HK-2 (cell line): Measurements from ENCODE around the gene ARHGAP9.
"Not testable (repeated sequence)": the region's sequence is repeated elsewhere in the genome, so short reads cannot be mapped to it uniquely, and the experiment has no call there.

ENCODE experiments used
- DNase-seq: peaks from one replicate; pipeline ENCODE4 v3.0.0-alpha.2; 2018; ENCODE audit not compliant: unreplicated experiment

The ARHGAP9 gene

GRCh38 chr12:57517718-57518117 lies 38.1 kb upstream of the ARHGAP9 start:
- not testable (repeated sequence) for DNase-seq

- DNase-seq: no peak
Observed at GRCh38 chr12:57517187-57517586, 37.5 kb upstream of the ARHGAP9 start.

GRCh38 chr12:57516617-57517153 lies 37.0 kb upstream of the ARHGAP9 start:
- no peak for DNase-seq

GRCh38 chr12:57515934-57516541 lies 36.4 kb upstream of the ARHGAP9 start:
- no peak for DNase-seq

GRCh38 chr12:57515408-57515933 lies 35.8 kb upstream of the ARHGAP9 start:
- DNase-seq: no peak

GRCh38 chr12:57514720-57515407 lies 35.2 kb upstream of the ARHGAP9 start:
- DNase-seq: no peak

GRCh38 chr12:57514246-57514645 lies 34.6 kb upstream of the ARHGAP9 start:
- not testable (repeated sequence) for DNase-seq

GRCh38 chr12:57513677-57514076 lies 34.0 kb upstream of the ARHGAP9 start:
- DNase-seq: not testable (repeated sequence)

- no peak for DNase-seq
Observed at GRCh38 chr12:57513266-57513665, 33.6 kb upstream of the ARHGAP9 start.

- DNase-seq: no peak
Observed at GRCh38 chr12:57512665-57513064, 33.0 kb upstream of the ARHGAP9 start.

GRCh38 chr12:57511588-57512325 lies 32.1 kb upstream of the ARHGAP9 start:
- no peak for DNase-seq

GRCh38 chr12:57511161-57511560 lies 31.5 kb upstream of the ARHGAP9 start:
- DNase-seq: no peak

GRCh38 chr12:57507796-57508195 lies 28.1 kb upstream of the ARHGAP9 start:
- DNase-seq: not testable (repeated sequence)

- not testable (repeated sequence) for DNase-seq
Observed at GRCh38 chr12:57506541-57506940, 26.9 kb upstream of the ARHGAP9 start.

GRCh38 chr12:57502311-57502969 lies 22.8 kb upstream of the ARHGAP9 start:
- DNase-seq: not testable (repeated sequence)

- DNase-seq: no peak
Observed at GRCh38 chr12:57500213-57500612, 20.5 kb upstream of the ARHGAP9 start.

GRCh38 chr12:57498571-57498970 lies 18.9 kb upstream of the ARHGAP9 start:
- no peak for DNase-seq

GRCh38 chr12:57498132-57498502 lies 18.5 kb upstream of the ARHGAP9 start:
- no peak for DNase-seq

- no peak for DNase-seq
Observed at GRCh38 chr12:57497223-57498131, 17.8 kb upstream of the ARHGAP9 start.

GRCh38 chr12:57496822-57497221 lies 17.2 kb upstream of the ARHGAP9 start:
- no peak for DNase-seq
